Heart left ventricle (tissue), 13 donors: ENCODE data around the gene CUBN.

Experiments used
- POLR2A ChIP-seq, 2 donors: fragments of 450-650 bp; IDR thresholded peaks; one replicate each; pipeline ENCODE4 v1.6.1; 2017; ENCODE audit warnings: antibody characterized with exemption in 2 of 2, mild to moderate bottlenecking in 2 of 2, moderate library complexity in 2 of 2
- TF ChIP-seq, protein P1 (sequence below), 12 donors: fragments of 200-600 bp; sonication (generic) in 4 of 12; IDR thresholded peaks; one replicate each; pipeline versions ENCODE4 v1.5.0 to v1.8.0; 2018 to 2022; ENCODE audit warnings: antibody characterized with exemption in 12 of 12, mild to moderate bottlenecking in 5 of 12
- donor health status: ischemic (EF 13 %, LVEDD 7.1; RV severe dilation, severe dysfunction).
- donor health status: DM: no; HTN: yes; CAD: no.
- donor health status: DM: no; HTN: no; CAD: no.
- donor health status: ischemic (EF 25% LVEDD 6.9; RV normal size, moderate dysfunction).
- donor health status: ischemic (EF 25% LVEDD 5.7; RV mildly dilated, moderate dysfunction).
- donor health status: ischemic (EF 35%, LVEDD 5.7; RV mildly dilated, moderate dysfunction).
- donor health status: nonischemic (EF 11% LVEDD 7.7; RV severe dilation, severe dysfunction).
- donor health status: DM: yes; HTN: yes; CAD: no.
- donor health status: PGD.
- donor health status: ischemic (EF 29% LVEDD 5.4; RV normal size, mild dysfunction).
- donor health status: nonischemic (EF 23%, LVEDD 6.1; RV moderate dilation, normal function).

DNA sequence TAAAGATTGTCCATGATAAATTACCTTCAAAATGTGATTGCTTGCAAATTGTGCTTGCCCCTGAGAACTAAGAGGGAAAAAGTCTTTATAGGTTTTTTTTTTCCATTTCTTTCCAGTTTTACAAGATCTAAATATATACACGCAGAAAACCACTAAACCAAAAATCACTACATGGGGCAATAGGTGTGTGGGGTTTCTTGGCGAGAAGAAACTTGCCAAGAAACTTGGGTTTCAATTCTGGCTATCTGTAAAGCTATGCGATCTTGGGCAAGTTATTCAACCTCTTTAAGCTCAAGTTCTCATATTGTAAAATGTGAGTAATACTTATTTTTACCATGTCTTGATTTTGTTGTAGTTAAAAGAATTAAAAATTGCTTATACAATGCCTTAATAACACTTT lies 17.0 kb downstream of the CUBN start:
- TF ChIP-seq, protein P1, sequence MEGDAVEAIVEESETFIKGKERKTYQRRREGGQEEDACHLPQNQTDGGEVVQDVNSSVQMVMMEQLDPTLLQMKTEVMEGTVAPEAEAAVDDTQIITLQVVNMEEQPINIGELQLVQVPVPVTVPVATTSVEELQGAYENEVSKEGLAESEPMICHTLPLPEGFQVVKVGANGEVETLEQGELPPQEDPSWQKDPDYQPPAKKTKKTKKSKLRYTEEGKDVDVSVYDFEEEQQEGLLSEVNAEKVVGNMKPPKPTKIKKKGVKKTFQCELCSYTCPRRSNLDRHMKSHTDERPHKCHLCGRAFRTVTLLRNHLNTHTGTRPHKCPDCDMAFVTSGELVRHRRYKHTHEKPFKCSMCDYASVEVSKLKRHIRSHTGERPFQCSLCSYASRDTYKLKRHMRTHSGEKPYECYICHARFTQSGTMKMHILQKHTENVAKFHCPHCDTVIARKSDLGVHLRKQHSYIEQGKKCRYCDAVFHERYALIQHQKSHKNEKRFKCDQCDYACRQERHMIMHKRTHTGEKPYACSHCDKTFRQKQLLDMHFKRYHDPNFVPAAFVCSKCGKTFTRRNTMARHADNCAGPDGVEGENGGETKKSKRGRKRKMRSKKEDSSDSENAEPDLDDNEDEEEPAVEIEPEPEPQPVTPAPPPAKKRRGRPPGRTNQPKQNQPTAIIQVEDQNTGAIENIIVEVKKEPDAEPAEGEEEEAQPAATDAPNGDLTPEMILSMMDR (IDR thresholded peaks at IDR 0.05) = no peak
- no peak for TF ChIP-seq POLR2A (IDR thresholded peaks at IDR 0.05)
